Parathyroid adenoma (tissue), 2 donors: Measurements from ENCODE around the gene LGALS16.
"Not testable (repeated sequence)": the region's sequence is repeated elsewhere in the genome, so short reads cannot be mapped to it uniquely, and the experiment has no call there.

Experiments used
- H2AFZ ChIP-seq: fragments of 300-600 bp; sonication (generic); one replicate; pipeline ENCODE4 v1.7.0; 2017; ENCODE audit warnings: antibody characterized with exemption, mild to moderate bottlenecking
- H3K27ac ChIP-seq: fragments of 300-600 bp; sonication (generic); one replicate; pipeline ENCODE4 v1.7.0; 2017
- H3K27me3 ChIP-seq: fragments of 300-600 bp; sonication (generic); one replicate; pipeline ENCODE4 v1.7.0; 2017; ENCODE audit warnings: low read length; ENCODE audit not compliant: control insufficient read depth, insufficient read depth
- H3K36me3 ChIP-seq: fragments of 300-600 bp; sonication (generic); one replicate; pipeline ENCODE4 v1.7.0; 2017; ENCODE audit warnings: low read length; ENCODE audit not compliant: control insufficient read depth, insufficient read depth
- H3K4me1 ChIP-seq: fragments of 300-600 bp; sonication (generic); one replicate; pipeline ENCODE4 v1.7.0; 2017; ENCODE audit warnings: control low read depth
- H3K4me2 ChIP-seq: fragments of 300-600 bp; sonication (generic); one replicate; pipeline ENCODE4 v1.7.0; 2017; ENCODE audit warnings: low read length
- H3K4me3 ChIP-seq: fragments of 300-600 bp; sonication (generic); one replicate; pipeline ENCODE4 v1.7.0; 2017; ENCODE audit warnings: low read depth, low read length
- H3K79me2 ChIP-seq: fragments of 300-600 bp; sonication (generic); one replicate; pipeline ENCODE4 v1.7.0; 2017; ENCODE audit warnings: control low read depth
- H3K9ac ChIP-seq: fragments of 300-600 bp; sonication (generic); one replicate; pipeline ENCODE4 v1.7.0; 2017; ENCODE audit warnings: mild to moderate bottlenecking
- H3K9me3 ChIP-seq: fragments of 300-600 bp; sonication (generic); one replicate; pipeline ENCODE4 v1.7.0; 2017; ENCODE audit warnings: low read length; ENCODE audit not compliant: control insufficient read depth
- TF ChIP-seq, protein P1 (sequence below): fragments of 300-600 bp; sonication (generic); IDR thresholded peaks from one replicate; pipeline ENCODE4 v1.7.0; 2017; ENCODE audit warnings: antibody characterized with exemption, mild to moderate bottlenecking
- donor health status: primary hyperparathyroidism.

The LGALS16 gene

DNA sequence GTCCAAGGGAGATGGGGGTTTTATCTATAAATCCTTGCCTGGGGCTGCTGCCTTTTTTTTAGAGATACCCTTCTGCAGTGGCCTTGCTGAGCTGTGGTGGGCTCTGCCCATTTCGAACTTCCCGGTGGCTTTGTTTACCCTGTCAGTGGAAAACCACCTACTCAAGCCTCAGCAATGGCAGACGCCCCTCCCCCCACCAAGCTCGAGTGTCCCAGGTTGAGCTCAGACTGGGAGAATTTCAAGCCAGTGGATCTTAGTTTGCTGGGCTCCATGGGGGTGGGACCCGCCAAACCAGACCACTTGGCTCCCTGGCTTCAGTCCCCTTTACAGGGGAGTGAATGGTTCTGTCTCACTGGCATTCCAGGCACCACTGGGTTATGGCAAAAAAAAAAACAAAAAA lies 31.8 kb upstream of the LGALS16 start:
- Histone ChIP-seq H3K4me3 (no peak overlapping the region), H3K27me3 (no peaks in the 10 kb centered on the region), H3K9me3 (no peaks in the 10 kb centered on the region), H3K4me1 (no peaks in the 10 kb centered on the region), H3K79me2 (no peaks in the 10 kb centered on the region), H3K4me2 (no peak overlapping the region), H3K27ac (no peak overlapping the region), H3K36me3 (no peaks in the 10 kb centered on the region), H2AFZ (no peak overlapping the region), H3K9ac (no peak overlapping the region)
- TF ChIP-seq, protein P1, sequence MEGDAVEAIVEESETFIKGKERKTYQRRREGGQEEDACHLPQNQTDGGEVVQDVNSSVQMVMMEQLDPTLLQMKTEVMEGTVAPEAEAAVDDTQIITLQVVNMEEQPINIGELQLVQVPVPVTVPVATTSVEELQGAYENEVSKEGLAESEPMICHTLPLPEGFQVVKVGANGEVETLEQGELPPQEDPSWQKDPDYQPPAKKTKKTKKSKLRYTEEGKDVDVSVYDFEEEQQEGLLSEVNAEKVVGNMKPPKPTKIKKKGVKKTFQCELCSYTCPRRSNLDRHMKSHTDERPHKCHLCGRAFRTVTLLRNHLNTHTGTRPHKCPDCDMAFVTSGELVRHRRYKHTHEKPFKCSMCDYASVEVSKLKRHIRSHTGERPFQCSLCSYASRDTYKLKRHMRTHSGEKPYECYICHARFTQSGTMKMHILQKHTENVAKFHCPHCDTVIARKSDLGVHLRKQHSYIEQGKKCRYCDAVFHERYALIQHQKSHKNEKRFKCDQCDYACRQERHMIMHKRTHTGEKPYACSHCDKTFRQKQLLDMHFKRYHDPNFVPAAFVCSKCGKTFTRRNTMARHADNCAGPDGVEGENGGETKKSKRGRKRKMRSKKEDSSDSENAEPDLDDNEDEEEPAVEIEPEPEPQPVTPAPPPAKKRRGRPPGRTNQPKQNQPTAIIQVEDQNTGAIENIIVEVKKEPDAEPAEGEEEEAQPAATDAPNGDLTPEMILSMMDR = no peak

- not testable (repeated sequence) for H3K4me3 ChIP-seq, H3K36me3 ChIP-seq, H3K27me3 ChIP-seq
Measured at GRCh38 chr19:39627631-39628030, 28.1 kb upstream of the LGALS16 start.

DNA sequence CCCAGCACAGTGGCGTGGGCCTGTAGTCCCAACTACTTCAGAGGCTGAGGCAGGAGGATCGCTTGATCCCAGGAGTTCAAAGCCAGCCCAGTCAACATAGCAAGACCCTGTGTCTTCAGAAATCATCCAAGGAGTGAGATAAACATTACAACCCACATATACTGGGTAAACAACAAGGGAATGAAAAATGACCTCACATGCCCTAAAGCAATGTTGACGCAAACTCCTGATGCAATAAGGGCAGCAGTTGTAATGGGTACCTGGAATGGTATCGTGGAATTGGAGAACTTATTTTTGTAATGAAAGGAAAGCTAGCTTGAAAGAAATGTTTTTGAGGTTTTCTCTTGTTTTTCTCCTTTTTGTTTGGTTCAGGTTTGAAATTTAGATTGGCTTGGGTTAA lies 24.5 kb upstream of the LGALS16 start:
- Histone ChIP-seq H3K9ac (no peak overlapping the region), H3K79me2 (no peaks in the 10 kb centered on the region), H3K27ac (no peak overlapping the region), H3K4me2 (no peak overlapping the region), H3K4me1 (no peaks in the 10 kb centered on the region), H2AFZ (no peak overlapping the region), H3K9me3 (no peaks in the 10 kb centered on the region), H3K36me3 (no peaks in the 10 kb centered on the region), H3K27me3 (no peaks in the 10 kb centered on the region), H3K4me3 (no peak overlapping the region)
- TF ChIP-seq, protein P1 = no peak

More at GRCh38 chr19:39627631-39628030, 28.1 kb upstream of the LGALS16 start:
- not testable (repeated sequence) for H3K27ac ChIP-seq, H3K4me1 ChIP-seq, H3K4me2 ChIP-seq, H3K9ac ChIP-seq, H3K9me3 ChIP-seq, H2AFZ ChIP-seq, H3K79me2 ChIP-seq

DNA sequence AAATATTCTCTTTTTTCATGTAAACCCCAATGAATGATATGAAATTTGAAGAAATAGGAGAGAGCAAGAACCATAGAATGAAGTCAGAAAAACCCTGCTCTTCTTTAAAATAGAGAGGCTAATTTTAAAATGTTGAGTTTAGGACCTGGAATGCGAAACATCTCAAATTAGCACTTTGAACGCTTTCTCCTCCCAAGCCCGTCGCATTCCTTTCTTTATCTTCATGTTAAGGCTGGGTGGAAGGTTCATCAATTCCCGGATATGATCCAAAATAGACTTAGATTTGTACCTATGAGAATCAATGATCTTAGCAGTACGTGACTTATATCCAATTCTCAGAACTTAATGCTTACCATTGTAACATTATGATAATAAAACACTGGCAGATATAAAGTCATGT lies 24.1 kb upstream of the LGALS16 start:
- Histone ChIP-seq H3K79me2 (no peaks in the 10 kb centered on the region), H3K4me1 (no peaks in the 10 kb centered on the region), H3K4me3 (no peak overlapping the region), H3K9ac (no peak overlapping the region), H3K27ac (no peak overlapping the region), H3K9me3 (no peaks in the 10 kb centered on the region), H3K27me3 (no peaks in the 10 kb centered on the region), H2AFZ (no peak overlapping the region), H3K4me2 (no peak overlapping the region), H3K36me3 (no peaks in the 10 kb centered on the region)
- TF ChIP-seq, protein P1 = no peak

- H3K9me3 ChIP-seq = no peaks in the 10 kb centered on the region
- TF ChIP-seq, protein P1 = no peak
- no peaks in the 10 kb centered on the region for H3K79me2 ChIP-seq
- no peaks in the 10 kb centered on the region for H3K4me1 ChIP-seq
- H3K4me2 ChIP-seq = no peak overlapping the region
- no peaks in the 10 kb centered on the region for H3K36me3 ChIP-seq
- H3K27ac ChIP-seq = no peak overlapping the region
- H2AFZ ChIP-seq = no peak overlapping the region
- no peak overlapping the region for H3K4me3 ChIP-seq
- H3K27me3 ChIP-seq = no peaks in the 10 kb centered on the region
- H3K9ac ChIP-seq = no peak overlapping the region
Measured at GRCh38 chr19:39637891-39638290, 17.8 kb upstream of the LGALS16 start.
